Measurements from ENCODE around the gene DDX39A. TPM values are rescaled to one million over a fixed set of nuclear protein-coding genes. Genes with fewer than 3 reads are reported as not detected.

DDX39A gene
- total and polyA plus RNA-seq, 12 donors, result 26.7 to 262 (median 46.8) TPM

GRCh38 chr19:14450876-14451275, 31.7 kb upstream of the DDX39A start:
- Histone ChIP-seq H3K9me3 (replicated peaks in 1 of 3) (no peaks in the 10 kb centered on the region), H3K27ac (no peak overlapping the region), H3K36me3 (replicated peaks in 1 of 2) (peaks cover 0 to 92% of the 10 kb centered on the region in 2 donors), H3K4me1 (replicated peaks in 1 of 2) (no peaks in the 10 kb centered on the region), H3K4me3 (no peak overlapping the region), H3K27me3 (no peaks in the 10 kb centered on the region)
- WGBS, 4 donors, result 96 to 99% (median 98%) methylated on average over 3 to 19 of the region's 19 CpGs
- no peak for DNase-seq
- intact Hi-C loops (cut with DNase I), result no loop called here
- no peak for TF ChIP-seq CTCF (IDR thresholded peaks at IDR 0.05)

GRCh38 chr19:14450168-14450874, 31.2 kb upstream of the DDX39A start:
- Histone ChIP-seq H3K9me3 (replicated peaks in 1 of 3) (no peaks in the 10 kb centered on the region), H3K4me3 (no peak overlapping the region), H3K4me1 (replicated peaks in 1 of 2) (no peaks in the 10 kb centered on the region), H3K36me3 (replicated peaks in 1 of 2) (peaks cover 0 to 95% of the 10 kb centered on the region in 2 donors), H3K27me3 (no peaks in the 10 kb centered on the region), H3K27ac (no peak overlapping the region)
- peak in 3 of 7 donors; percentile 33 to 55 (median 47) for DNase-seq
- intact Hi-C loops (cut with DNase I), result no loop called here
- no peak for TF ChIP-seq CTCF (IDR thresholded peaks at IDR 0.05)
- no peak for TF ChIP-seq POLR2A (IDR thresholded peaks at IDR 0.05)
- 78 to 88% (median 85%) methylated on average over 21 to 30 of the region's 30 CpGs for WGBS, 4 donors

- Histone ChIP-seq H3K27ac (no peak overlapping the region), H3K4me3 (no peak overlapping the region), H3K9me3 (replicated peaks in 1 of 3) (no peaks in the 10 kb centered on the region), H3K4me1 (replicated peaks in 1 of 2) (no peaks in the 10 kb centered on the region), H3K27me3 (no peaks in the 10 kb centered on the region), H3K36me3 (replicated peaks in 1 of 2) (peaks cover 0 to 96% of the 10 kb centered on the region in 2 donors)
- DNase-seq, result no peak
- TF ChIP-seq CTCF (IDR thresholded peaks at IDR 0.05), result no peak
- TF ChIP-seq POLR2A (IDR thresholded peaks at IDR 0.05), result no peak
- 87 to 92% (median 90%) methylated on average over 6 of the region's 6 CpGs for WGBS, 4 donors
- intact Hi-C loops (cut with DNase I), result no loop called here
These were observed 30.2 kb upstream of the DDX39A start for GRCh38 chr19:14449321-14449720.

- Histone ChIP-seq H3K9me3 (replicated peaks in 1 of 3) (no peaks in the 10 kb centered on the region), H3K4me1 (replicated peaks in 1 of 2) (no peaks in the 10 kb centered on the region), H3K36me3 (replicated peaks in 1 of 2) (peaks cover 0 to 97% of the 10 kb centered on the region in 2 donors), H3K27me3 (no peaks in the 10 kb centered on the region), H3K4me3 (no peak overlapping the region), H3K27ac (no peak overlapping the region)
- no peak for DNase-seq
- intact Hi-C loops (cut with DNase I), result no loop called here
- TF ChIP-seq POLR2A (IDR thresholded peaks at IDR 0.05) (no peak), CTCF (IDR thresholded peaks at IDR 0.05) (no peak)
- 89 to 99% (median 98%) methylated on average over 5 to 10 of the region's 10 CpGs for WGBS, 4 donors
These were observed 27.3 kb upstream of the DDX39A start for GRCh38 chr19:14446336-14447036.

Measured in adrenal gland (tissue), 12 donors.